ENCODE data around the gene USP49. TPM values are rescaled to one million over a fixed set of nuclear protein-coding genes. Genes with fewer than 3 reads are reported as not detected.

The USP49 gene
- total and polyA plus RNA-seq, 2 of the 13 experiments (the other 11 are each of a cell fraction or from before 2014, with no cell fraction given) = 2.9 to 4.3 TPM

DNA sequence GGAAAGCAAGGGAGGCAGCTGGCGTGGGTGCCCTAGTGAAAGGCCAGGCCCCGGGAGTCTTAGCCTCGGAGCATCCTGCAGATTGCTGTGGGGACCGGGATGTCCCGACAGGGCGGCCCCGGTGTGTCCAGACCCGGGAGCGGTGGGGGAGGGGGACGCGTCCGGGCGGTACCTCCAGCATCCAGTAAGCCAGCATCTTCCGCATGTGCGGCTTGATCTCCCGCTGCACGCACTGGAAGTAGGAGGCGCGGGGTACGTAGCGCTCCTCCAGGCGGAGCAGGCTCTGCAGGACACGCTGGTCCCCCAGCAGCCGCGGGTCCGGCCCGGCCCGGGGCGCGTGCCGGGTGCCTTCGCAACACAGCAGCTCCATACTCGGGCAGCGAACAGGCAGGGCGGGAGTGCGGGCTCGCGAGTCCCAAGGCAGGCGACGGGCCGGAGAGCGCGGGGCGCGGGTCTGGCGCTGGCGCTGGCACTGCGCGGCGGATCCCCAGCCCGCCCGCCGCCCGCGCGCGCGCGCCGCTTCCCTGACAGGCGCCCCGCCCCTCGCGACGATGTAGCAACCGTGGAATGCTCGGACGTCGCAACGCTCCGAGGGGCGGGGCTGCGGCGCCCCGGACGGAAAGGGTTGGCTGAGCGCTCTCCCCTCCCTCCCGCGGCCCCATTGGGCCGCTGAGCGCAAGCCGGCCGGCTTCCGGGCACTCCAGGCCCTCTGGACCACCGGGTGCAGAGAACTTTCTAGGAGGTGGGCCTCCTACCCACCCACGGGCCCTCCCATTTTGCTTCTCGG, 46.3 kb upstream of the USP49 start, which contains the start of gene CCND3 (continued):
- TF ChIP-seq, protein P1, sequence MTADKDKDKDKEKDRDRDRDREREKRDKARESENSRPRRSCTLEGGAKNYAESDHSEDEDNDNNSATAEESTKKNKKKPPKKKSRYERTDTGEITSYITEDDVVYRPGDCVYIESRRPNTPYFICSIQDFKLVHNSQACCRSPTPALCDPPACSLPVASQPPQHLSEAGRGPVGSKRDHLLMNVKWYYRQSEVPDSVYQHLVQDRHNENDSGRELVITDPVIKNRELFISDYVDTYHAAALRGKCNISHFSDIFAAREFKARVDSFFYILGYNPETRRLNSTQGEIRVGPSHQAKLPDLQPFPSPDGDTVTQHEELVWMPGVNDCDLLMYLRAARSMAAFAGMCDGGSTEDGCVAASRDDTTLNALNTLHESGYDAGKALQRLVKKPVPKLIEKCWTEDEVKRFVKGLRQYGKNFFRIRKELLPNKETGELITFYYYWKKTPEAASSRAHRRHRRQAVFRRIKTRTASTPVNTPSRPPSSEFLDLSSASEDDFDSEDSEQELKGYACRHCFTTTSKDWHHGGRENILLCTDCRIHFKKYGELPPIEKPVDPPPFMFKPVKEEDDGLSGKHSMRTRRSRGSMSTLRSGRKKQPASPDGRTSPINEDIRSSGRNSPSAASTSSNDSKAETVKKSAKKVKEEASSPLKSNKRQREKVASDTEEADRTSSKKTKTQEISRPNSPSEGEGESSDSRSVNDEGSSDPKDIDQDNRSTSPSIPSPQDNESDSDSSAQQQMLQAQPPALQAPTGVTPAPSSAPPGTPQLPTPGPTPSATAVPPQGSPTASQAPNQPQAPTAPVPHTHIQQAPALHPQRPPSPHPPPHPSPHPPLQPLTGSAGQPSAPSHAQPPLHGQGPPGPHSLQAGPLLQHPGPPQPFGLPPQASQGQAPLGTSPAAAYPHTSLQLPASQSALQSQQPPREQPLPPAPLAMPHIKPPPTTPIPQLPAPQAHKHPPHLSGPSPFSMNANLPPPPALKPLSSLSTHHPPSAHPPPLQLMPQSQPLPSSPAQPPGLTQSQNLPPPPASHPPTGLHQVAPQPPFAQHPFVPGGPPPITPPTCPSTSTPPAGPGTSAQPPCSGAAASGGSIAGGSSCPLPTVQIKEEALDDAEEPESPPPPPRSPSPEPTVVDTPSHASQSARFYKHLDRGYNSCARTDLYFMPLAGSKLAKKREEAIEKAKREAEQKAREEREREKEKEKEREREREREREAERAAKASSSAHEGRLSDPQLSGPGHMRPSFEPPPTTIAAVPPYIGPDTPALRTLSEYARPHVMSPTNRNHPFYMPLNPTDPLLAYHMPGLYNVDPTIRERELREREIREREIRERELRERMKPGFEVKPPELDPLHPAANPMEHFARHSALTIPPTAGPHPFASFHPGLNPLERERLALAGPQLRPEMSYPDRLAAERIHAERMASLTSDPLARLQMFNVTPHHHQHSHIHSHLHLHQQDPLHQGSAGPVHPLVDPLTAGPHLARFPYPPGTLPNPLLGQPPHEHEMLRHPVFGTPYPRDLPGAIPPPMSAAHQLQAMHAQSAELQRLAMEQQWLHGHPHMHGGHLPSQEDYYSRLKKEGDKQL (CRISPR knock-in tag; IDR thresholded peaks at IDR 0.05; ENCODE audit: low read depth) = no peak
- peak; percentile 46; the same call in 1 of the 2 replicates for TF ChIP-seq POLR2AphosphoS5 (IDR thresholded peaks at IDR 0.05; ENCODE audit: low read depth, low read length)
- TF ChIP-seq RBAK (CRISPR knock-in tag; IDR thresholded peaks at IDR 0.05) = no peak
- 0 out of 2 replicates have a peak, but pooled peaks have one; percentile 36 for TF ChIP-seq ZNF12 (CRISPR knock-in tag; IDR thresholded peaks at IDR 0.05)
- TF ChIP-seq, protein P2, sequence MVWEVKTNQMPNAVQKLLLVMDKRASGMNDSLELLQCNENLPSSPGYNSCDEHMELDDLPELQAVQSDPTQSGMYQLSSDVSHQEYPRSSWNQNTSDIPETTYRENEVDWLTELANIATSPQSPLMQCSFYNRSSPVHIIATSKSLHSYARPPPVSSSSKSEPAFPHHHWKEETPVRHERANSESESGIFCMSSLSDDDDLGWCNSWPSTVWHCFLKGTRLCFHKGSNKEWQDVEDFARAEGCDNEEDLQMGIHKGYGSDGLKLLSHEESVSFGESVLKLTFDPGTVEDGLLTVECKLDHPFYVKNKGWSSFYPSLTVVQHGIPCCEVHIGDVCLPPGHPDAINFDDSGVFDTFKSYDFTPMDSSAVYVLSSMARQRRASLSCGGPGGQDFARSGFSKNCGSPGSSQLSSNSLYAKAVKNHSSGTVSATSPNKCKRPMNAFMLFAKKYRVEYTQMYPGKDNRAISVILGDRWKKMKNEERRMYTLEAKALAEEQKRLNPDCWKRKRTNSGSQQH (CRISPR knock-in tag; IDR thresholded peaks at IDR 0.05; ENCODE audit: low read depth) = no peak
- no peak for TF ChIP-seq ZNF589 (CRISPR knock-in tag; conservative IDR thresholded peaks at IDR 0.05)
- TF ChIP-seq ZNF282 (IDR thresholded peaks at IDR 0.05; ENCODE audit: partially characterized antibody) = no peak
- TF ChIP-seq ZFX (CRISPR knock-in tag; IDR thresholded peaks at IDR 0.05; ENCODE audit: low read depth) = peak; percentile 39
- TF ChIP-seq ELF3 (CRISPR knock-in tag; IDR thresholded peaks at IDR 0.05) = peak; percentile 3; the same call in 1 of the 2 replicates
- no peak for TF ChIP-seq MAFF (IDR thresholded peaks at IDR 0.05; ENCODE audit: low read depth, low read length)
- no peak for TF ChIP-seq RARA (CRISPR knock-in tag; IDR thresholded peaks at IDR 0.05)
- peak; percentile 76; the same call in 1 of the 2 replicates for TF ChIP-seq ZNF564 (CRISPR knock-in tag; IDR thresholded peaks at IDR 0.05)
- TF ChIP-seq HOXD1 (CRISPR knock-in tag; IDR thresholded peaks at IDR 0.05) = peak; percentile 50; the same call in 1 of the 2 replicates
- no peak for TF ChIP-seq PRPF4 (IDR thresholded peaks at IDR 0.05; ENCODE audit: low read depth, low read length, poor library complexity, severe bottlenecking)
- TF ChIP-seq, protein P3, sequence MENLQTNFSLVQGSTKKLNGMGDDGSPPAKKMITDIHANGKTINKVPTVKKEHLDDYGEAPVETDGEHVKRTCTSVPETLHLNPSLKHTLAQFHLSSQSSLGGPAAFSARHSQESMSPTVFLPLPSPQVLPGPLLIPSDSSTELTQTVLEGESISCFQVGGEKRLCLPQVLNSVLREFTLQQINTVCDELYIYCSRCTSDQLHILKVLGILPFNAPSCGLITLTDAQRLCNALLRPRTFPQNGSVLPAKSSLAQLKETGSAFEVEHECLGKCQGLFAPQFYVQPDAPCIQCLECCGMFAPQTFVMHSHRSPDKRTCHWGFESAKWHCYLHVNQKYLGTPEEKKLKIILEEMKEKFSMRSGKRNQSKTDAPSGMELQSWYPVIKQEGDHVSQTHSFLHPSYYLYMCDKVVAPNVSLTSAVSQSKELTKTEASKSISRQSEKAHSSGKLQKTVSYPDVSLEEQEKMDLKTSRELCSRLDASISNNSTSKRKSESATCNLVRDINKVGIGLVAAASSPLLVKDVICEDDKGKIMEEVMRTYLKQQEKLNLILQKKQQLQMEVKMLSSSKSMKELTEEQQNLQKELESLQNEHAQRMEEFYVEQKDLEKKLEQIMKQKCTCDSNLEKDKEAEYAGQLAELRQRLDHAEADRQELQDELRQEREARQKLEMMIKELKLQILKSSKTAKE (CRISPR knock-in tag; IDR thresholded peaks at IDR 0.05; ENCODE audit: borderline replicate concordance) = no peak
- TF ChIP-seq ZFP36 (IDR thresholded peaks at IDR 0.05; ENCODE audit: borderline replicate concordance, low read depth, low read length, partially characterized antibody) = no peak
- TF ChIP-seq, protein P4, sequence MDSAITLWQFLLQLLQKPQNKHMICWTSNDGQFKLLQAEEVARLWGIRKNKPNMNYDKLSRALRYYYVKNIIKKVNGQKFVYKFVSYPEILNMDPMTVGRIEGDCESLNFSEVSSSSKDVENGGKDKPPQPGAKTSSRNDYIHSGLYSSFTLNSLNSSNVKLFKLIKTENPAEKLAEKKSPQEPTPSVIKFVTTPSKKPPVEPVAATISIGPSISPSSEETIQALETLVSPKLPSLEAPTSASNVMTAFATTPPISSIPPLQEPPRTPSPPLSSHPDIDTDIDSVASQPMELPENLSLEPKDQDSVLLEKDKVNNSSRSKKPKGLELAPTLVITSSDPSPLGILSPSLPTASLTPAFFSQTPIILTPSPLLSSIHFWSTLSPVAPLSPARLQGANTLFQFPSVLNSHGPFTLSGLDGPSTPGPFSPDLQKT (CRISPR knock-in tag; IDR thresholded peaks at IDR 0.05; ENCODE audit: borderline replicate concordance) = no peak
